Right kidney (tissue), 1 donor: Measurements from ENCODE around the gene ZNF304.
"Not testable (repeated sequence)": the region's sequence is repeated elsewhere in the genome, so short reads cannot be mapped to it uniquely, and the experiment has no call there.

Source experiments
- DNase-seq: peaks from one replicate; pipeline ENCODE4 v3.0.0-alpha.2; 2016

The ZNF304 gene

GRCh38 chr19:57359300-57359699 lies 8.2 kb downstream of the ZNF304 start:
- no peak for DNase-seq

DNA sequence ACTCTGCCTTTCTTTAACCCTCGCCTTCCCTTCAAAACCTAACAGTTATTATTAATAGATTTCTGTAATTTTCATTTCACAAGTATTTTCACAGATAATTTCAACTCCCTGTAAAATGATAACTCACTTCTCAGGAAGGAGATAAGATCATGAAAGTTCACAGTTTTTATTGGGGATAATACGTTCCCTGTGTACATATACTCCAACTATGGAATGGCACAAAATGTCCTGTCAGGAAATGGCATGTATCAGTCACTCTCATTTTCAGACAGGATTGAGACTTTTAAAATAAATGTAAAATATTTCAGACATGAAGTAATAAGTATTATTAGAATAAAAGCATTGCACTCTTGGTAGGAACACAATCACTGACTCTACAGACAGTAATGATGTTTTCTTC lies 11.3 kb downstream of the ZNF304 start:
- peak; percentile 7 for DNase-seq

- peak; percentile 88 for DNase-seq
Measured at GRCh38 chr19:57362997-57363687, 12.1 kb downstream of the ZNF304 start, which contains the start of the genes TRAPPC2B and ZNF547. Gene TRAPPC2B (plus strand): TSS chr19:57363551. CDS start chr19:57364834, 1,283 bp downstream. Gene ZNF547 (plus strand): TSS chr19:57363551. CDS start chr19:57368556, 5,005 bp downstream.

DNA sequence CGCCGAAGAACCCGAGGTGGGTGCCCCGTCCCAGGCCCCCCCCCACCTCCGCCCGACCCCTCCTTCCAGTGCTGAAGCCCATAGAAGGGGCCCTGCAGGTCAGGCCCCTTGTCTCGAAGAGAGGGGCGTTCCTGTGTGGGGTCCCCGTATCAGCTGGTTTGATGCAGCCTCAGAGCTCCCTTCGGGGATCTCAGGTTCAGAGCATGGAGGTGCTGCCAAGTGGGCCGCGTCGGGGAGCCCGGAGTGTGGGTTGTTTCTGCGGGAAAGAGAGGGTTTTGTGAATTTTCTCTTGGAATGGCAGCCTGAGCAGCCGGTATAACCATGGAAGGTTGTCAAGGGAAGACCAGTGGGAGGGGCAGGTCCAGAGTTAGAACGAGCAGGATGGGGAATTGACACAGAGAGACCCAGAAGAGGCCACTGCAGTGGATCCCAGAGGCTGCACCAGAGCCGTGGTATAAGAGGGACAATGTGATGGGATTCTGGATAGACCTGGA lies 12.7 kb downstream of the ZNF304 start:
- peak; percentile 49 for DNase-seq

DNA sequence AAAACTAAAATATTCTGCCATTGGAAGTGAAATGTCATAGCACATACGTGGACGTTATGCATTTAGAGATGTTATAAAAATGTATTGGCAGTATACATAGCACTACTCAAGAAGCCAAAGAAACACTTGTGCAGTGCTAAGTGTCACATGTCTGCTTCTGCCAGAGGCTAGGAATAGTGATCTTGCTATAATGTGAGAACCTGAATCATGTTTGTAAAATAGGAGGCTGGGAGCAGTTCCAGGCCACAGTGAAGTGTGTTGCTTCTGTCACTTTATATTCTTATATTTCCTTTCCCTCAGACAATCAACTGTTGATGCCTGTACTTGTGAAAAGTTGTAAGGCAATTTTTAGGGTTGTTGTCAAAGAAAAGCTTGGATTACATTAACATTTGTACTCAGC lies 15.7 kb downstream of the ZNF304 start:
- DNase-seq: no peak

DNA sequence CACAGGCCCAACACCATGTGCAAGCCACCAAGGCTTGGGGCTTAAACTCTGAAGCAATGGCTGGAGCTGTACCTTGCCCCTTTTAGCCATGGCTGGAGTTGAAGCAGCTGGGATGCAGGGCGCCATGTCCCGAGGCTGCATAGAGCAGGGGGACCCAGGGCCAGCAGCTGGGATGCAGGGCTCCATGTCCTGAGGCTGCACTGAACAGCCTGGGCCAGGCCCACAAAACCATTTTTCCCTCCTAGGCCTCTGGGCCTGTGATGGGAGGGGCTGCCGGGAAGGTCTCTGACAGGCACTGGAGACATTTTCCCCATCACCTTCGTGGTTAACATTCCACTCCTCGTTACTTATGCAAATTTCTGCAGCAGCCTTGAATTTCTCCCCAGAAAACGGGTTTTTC lies 23.1 kb downstream of the ZNF304 start:
- no peak for DNase-seq

DNA sequence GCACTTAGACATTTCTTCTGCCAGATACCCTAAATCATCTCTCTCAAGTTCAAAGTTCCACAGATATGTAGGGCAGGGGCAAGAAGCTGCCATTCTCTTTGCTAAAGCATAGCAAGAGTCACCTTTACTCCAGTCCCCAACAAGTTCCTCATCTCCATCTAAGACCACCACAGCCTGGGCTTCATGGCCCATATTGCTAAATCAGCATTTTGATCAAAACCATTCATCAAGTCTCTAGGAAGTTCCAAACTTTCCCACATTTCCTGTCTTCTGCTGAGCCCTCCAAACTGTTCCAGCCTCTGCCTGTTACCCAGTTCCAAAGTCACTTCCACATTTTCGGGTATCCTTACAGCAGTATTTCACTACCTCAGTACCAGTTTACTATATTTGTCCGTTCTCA lies 23.6 kb downstream of the ZNF304 start:
- DNase-seq: not testable (repeated sequence)

DNA sequence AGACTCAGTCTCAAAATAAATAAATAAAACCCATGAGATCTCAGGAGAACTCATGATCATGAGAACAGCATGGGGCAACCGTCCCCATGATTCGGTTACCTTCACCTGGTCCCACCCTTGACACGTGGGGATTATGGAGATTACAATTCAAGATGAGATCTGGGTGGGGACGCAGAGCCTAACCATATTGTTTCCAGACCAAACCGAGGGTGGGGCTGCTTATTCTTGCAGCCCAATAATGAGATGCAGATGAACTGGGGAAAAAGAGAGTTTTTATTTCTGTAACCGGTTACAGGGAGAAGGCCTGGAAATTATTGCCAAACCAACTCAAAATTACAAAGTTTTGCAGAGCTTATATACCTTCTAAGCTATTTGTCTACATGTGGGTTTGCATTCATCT lies 25.1 kb downstream of the ZNF304 start:
- DNase-seq: no peak

DNA sequence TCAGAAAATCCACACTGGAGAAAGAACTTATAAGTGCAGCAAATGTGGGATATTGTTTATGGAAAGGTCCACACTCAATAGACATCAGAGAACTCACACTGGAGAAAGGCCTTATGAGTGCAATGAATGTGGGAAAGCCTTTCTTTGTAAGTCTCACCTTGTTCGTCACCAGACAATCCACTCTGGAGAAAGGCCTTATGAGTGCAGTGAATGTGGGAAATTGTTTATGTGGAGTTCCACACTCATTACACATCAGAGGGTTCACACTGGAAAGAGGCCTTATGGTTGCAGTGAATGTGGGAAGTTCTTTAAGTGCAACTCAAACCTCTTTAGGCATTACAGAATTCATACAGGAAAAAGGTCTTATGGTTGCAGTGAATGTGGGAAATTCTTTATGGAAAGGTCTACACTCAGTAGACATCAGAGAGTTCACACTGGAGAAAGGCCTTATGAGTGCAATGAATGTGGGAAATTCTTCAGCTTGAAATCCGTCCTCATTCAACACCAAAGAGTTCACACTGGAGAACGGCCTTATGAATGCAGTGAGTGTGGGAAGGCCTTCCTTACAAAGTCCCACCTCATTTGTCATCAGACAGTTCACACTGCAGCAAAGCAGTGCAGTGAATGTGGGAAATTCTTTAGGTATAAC lies 26.6 kb downstream of the ZNF304 start:
- no peak for DNase-seq

DNA sequence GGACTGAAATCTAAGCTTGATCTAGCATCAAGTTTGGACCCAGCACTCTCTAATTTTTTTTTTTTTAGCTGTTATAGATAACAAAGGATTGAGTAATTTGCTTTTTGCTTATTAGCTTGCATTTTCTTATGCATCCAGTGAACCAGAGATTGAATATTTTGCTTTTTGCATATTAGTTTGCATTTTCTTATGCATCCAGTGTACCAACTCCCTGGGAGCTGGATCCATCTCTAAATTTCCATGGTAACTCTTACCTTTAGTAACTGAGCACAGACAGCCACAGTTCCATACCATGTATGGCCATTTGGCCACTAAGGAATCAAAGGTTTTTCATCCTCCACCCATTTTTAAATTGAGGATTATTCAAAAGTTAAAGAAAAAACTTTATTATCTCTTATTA lies 29.9 kb downstream of the ZNF304 start:
- no peak for DNase-seq

- no peak for DNase-seq
Measured at GRCh38 chr19:57382806-57383488, 31.9 kb downstream of the ZNF304 start.

- DNase-seq: no peak
Measured at GRCh38 chr19:57389194-57389729, 38.2 kb downstream of the ZNF304 start.

GRCh38 chr19:57389730-57390598 lies 38.9 kb downstream of the ZNF304 start, which contains the start of gene ZNF548:
Gene ZNF548 (plus strand): TSS chr19:57389854. CDS start chr19:57390100, 246 bp downstream.
- peak; percentile 85 for DNase-seq

- no peak for DNase-seq
Measured at GRCh38 chr19:57395710-57396109, 44.6 kb downstream of the ZNF304 start.

- no peak for DNase-seq
Measured at GRCh38 chr19:57398868-57399267, 47.8 kb downstream of the ZNF304 start.

- no peak for DNase-seq
Measured at GRCh38 chr19:57403737-57404563, 52.9 kb downstream of the ZNF304 start.

DNA sequence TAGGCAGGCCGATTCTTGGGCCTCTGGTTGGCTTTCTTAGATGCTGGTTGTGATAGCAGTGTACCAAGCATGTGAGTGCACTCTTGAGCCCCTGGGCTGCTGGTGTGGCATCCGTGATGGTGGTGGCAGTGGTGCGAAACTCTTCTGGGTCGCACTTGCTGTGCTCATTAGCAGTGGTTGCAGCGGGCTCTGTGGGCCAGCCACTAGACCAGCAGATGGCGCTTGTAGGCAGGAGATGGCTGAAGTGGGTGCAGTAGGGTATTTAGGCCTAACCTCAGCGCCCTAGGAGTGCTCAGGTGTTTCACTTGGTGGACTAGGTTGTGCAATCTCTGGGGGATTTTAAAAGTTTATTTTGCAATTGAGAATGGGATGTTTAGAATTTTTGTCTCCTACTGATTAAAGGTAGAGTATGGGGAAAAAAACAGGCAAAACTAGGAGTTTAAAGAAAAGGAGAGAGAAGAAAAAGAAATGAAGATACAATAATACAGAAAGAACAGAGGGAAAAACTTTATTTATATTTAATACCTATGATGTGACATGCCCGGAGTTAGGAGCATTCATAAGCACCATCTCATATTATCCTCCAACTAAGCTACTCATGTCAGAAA lies 55.5 kb downstream of the ZNF304 start:
- DNase-seq: peak; percentile 47
